Stimulated activated CD4-positive, alpha-beta T cell treated with anti-CD3 and anti-CD28 coated beads, Interleukin-12 subunit alpha, Interleukin-12 subunit beta, amount 100 ng/mL, for 24 hours (primary cell): ENCODE measurements around the gene SLC1A3.

Experiments
- DNase-seq, 2 experiments: peaks; one replicate each; pipeline ENCODE4 v3.0.0-alpha.2; 2020; ENCODE audit warnings: low read depth in 2 of 2

The SLC1A3 gene

GRCh38 chr5:36685631-36686288 is 79.4 kb downstream of the SLC1A3 start:
- no peak for DNase-seq

GRCh38 chr5:36686881-36687280 is 80.5 kb downstream of the SLC1A3 start:
- DNase-seq, result no peak

DNA sequence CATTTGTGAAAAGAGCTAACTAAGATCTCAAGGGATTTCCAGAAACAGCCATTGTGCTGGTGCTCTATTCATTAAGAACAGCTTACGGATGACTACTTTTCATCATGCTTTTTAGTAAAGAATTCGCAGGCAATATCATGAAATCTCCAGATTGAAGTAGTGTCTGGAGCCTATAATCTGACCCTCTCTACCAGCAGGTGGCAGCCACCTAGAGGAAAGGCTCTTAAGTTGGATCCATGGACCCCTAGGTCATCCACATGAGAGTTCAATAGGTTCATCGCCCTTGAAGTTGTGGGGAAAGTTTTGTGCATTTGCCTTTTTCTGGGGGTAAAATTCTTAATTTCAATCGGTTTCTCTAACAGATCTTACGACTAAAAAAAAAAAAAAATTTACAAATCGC is 82.3 kb downstream of the SLC1A3 start:
- no peak for DNase-seq

- no peak for DNase-seq
Observed at GRCh38 chr5:36689225-36689624, 82.8 kb downstream of the SLC1A3 start.

DNA sequence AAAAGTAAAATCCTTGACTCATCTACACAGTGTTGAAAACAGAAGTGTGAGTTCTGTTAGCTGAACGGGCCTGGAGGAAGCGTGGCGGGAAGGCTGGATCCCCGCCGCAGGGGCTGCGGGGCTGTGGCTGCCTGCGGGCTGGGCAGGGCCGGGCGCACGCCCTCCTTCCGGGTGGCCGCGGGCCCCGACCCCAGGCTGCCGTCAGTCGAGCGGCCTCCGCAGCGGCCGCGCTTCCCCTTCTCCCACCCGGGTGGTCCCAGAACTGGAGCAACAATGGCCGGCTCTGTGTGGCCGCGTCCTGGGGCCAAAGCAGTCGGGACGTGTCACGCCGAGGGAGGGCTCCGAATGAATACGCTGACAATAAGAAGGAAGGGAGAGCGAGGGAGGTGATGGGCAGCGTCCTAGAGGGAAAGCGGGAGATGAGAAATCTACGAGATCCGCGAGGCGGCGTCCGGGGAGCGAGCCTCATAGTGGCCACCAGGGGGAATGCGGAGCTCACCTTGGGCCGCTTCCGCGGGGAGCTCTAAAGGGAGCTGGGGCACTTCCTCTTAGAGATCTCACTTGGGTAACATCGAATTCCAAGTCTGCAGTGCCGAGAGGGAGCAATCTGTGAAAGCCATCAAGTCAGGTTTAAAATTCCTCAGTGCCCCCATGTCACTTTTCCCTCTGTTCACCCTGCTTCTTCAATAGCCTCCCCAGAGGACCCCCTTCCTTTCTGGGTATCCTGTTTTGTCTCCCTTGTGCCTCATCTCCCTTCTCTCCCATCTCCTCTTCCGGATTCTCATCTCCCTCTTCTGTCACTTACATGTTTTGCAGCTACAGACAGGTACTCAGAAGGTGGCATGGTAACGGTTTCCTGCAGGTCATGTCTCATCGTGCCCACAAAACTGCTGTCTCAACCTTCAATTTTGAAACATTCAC is 83.9 kb downstream of the SLC1A3 start:
- DNase-seq, result peak; percentile 55 to 71

- no peak for DNase-seq
Observed at GRCh38 chr5:36691226-36691625, 84.8 kb downstream of the SLC1A3 start.

- DNase-seq, result no peak
Observed at GRCh38 chr5:36691696-36692371, 85.4 kb downstream of the SLC1A3 start.

- peak in 1 of 2 experiments; percentile 40 for DNase-seq
Observed at GRCh38 chr5:36692791-36693763, 86.7 kb downstream of the SLC1A3 start.

DNA sequence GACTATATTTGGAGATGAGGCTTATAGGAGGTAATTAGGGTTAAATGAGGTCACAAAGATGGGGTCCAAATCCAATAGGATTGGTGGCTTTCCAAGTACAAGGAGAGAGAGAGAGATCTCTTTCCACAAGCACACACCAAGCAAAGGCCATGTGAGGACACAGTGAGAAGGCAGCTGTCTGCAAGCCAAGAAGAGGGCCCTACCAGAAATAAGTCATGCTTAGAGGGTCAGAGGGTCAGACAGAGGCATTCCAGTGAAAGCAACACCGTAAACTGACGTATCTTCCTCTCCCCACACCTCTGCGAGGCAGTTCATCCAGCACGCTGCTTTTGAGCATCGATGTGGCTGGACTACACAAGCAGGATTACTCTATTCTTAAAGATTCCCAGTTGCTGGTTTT is 87.9 kb downstream of the SLC1A3 start:
- DNase-seq, result no peak

GRCh38 chr5:36696059-36696673 is 89.8 kb downstream of the SLC1A3 start:
- peak in 1 of 2 experiments; percentile 18 for DNase-seq

GRCh38 chr5:36698031-36698430 is 91.6 kb downstream of the SLC1A3 start:
- DNase-seq, result no peak

- DNase-seq, result no peak
Observed at GRCh38 chr5:36701085-36701698, 94.8 kb downstream of the SLC1A3 start.

DNA sequence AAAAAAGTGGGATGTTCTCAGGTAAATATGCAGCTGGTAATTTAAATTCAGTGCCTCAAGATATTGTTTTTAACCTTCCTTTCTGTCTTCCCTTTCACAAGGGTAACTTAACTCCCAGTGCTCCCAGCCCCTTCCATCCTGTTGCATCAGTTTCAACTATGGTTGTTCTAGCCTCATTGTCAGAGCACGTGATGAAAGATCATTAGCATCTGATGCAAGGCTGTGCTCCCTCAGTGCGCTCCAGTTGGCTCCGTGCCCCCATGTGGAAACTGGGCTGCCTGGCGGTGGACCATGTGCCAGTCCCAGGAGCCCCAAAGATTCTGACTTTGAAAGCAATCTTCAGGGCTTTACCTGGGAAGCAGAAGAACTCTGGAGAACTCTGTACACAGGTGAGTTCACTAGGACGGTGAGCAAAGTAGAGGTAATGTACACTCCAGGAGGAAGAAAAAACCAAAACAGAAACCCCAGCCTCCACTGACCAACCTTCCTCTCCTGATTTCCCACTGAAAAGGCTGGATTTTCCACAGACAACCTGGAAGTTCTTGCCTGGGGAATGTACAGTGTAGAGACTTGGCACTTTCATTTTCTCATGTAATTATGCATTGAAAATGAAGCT is 96.9 kb downstream of the SLC1A3 start:
- DNase-seq, result no peak

GRCh38 chr5:36704131-36704530 is 97.7 kb downstream of the SLC1A3 start:
- no peak for DNase-seq

DNA sequence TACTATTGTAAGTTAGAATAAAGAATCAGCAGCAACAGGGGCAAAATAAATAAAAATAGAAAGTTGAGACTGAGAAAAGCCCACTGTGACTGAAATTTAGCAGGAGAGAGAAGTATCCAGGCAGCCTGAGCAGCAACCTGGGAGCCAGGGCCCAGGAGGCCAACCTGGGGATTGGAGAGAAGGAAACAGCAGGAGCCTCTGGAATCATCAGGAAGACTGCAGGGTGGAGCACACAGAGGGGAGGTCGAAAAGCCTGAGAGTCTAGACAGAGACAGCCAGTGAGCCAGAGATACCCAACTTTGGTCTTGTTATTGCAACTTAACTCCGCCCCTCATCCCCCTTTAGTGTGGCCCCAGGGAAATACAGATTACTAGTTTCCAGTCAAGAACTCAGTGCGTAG is 98.6 kb downstream of the SLC1A3 start:
- DNase-seq, result no peak

GRCh38 chr5:36706662-36707061 is 100.3 kb downstream of the SLC1A3 start:
- no peak for DNase-seq

DNA sequence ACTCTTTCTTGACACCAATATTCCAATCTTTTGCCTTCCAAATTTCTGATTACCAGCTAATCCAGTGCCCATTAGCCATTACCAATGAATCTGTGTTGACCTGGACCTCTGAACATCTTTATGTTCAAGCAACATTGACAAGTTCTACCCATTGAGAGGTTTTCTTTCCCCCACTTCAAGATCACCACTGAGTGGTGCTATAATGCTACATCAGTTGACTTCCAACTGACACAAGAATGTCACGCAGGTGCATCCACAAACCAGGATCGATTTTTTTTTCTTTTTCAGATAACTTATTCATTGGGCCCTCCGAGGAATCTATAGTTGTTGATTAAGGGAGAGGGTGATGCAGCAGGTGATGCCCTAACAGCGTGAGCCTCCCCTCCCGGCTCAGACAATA is 102.6 kb downstream of the SLC1A3 start:
- no peak for DNase-seq

DNA sequence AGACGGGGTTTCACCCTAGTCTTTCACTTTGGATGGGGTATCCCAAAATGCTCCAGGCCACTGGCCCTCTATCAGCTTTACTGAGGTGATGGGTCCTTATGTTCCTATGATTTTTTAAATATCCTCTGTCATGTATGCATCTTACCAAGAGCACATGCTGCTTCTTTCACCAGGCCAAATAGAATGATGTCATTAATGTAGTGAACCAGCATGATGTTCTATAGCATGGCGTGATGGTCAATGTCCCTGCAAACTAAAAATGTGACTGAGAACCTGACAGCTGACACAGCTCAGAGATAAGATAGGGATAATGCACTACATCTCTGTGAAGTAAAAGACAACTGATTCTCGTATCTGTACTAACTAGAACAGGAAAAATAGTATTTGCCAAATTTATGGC is 103.6 kb downstream of the SLC1A3 start:
- DNase-seq, result no peak

- DNase-seq, result no peak
Observed at GRCh38 chr5:36712706-36713105, 106.3 kb downstream of the SLC1A3 start.

- no peak for DNase-seq
Observed at GRCh38 chr5:36713541-36713940, 107.1 kb downstream of the SLC1A3 start.
